Measurements from ENCODE around the gene PTGDR2. TPM values are rescaled to one million over a fixed set of nuclear protein-coding genes. Genes with fewer than 3 reads are reported as not detected.

PTGDR2 gene
- total and polyA plus RNA-seq, 9 of the 15 experiments (the other 6 are each of a cell fraction or from before 2014, with no cell fraction given) = 0.51 to 2.6 (median 1.6) TPM

DNA sequence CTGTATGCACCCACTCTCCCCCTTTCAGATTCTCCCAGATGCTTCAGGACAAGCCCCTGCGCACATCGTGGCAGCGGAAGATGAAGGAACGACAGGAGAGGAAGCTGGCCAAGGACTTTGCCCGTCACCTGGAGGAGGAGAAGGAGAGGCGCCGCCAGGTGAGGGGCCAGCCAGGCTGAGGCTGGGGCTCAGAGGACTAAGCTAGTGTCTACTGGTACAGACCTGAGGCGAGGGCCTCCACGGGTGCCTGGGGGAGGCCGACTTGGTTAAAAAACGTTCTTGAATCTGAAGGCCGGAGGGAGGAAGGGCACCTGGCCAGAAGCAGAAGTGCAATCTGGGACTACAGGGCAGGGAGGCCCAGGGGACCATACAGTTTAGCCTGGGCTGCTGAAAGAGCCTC lies 7.9 kb downstream of the PTGDR2 start:
- peaks cover 44% of the 10 kb centered on the region for H3K79me2 ChIP-seq (ENCODE audit: control insufficient read depth, insufficient read depth, low read length)
- H3K4me1 ChIP-seq (replicated peaks in 1 of 2; ENCODE audit: control insufficient read depth in 2 of 2, insufficient read depth in 2 of 2, low read length in 2 of 2) = peaks cover 16 to 41% of the 10 kb centered on the region in 2 experiments
- ATAC-seq = no peak
- intact Hi-C loops (cut with micrococcal nuclease) = no loop called here
- ChIA-PET CTCF (ENCODE audit: low intra/inter-chr PET ratio) (no interaction called here), POLR2A (interaction anchor here (1.4 kb wide), 1 partner anchor 10 kb away, joined by 4 read pairs; no protein-coding TSS in a partner anchor)
- H3K36me3 ChIP-seq (ENCODE audit: control insufficient read depth, insufficient read depth, low read length) = peaks cover 80% of the 10 kb centered on the region
- no peak overlapping the region for H3K4me3 ChIP-seq
- H2AFZ ChIP-seq (ENCODE audit: low read depth, low read length) = no peak overlapping the region
- FAIRE-seq = no peak
- peak overlapping the region in 1 of 2 experiments; percentile 69; a peak in 2 of 4 replicates for H3K9ac ChIP-seq (ENCODE audit: insufficient read depth in 1 of 2, low read depth in 2 of 2, low read length in 2 of 2)
- peaks cover 3% of the 10 kb centered on the region for H3K9me1 ChIP-seq (ENCODE audit: control insufficient read depth, insufficient read depth, low read length)
- in situ Hi-C loops (cut with MboI) = no loop called here
- 96% methylated on average over 5 of the region's 12 CpGs for WGBS (ENCODE audit: insufficient coverage, low coverage, missing lambda C conversion rate)
- no TSS peak for BruUV-seq (replicated peaks)
- no peak overlapping the region for H3K4me2 ChIP-seq (ENCODE audit: insufficient read depth, low read length)
- peaks cover 3% of the 10 kb centered on the region; the same call in 1 of the 2 replicates for H4K20me1 ChIP-seq (replicated peaks; ENCODE audit: control insufficient read depth, insufficient read depth, low read length)
- H3K27me3 ChIP-seq (ENCODE audit: control insufficient read depth in 2 of 2, insufficient read depth in 2 of 2, low read length in 2 of 2) = no peaks in the 10 kb centered on the region
- TF ChIP-seq, protein P1, sequence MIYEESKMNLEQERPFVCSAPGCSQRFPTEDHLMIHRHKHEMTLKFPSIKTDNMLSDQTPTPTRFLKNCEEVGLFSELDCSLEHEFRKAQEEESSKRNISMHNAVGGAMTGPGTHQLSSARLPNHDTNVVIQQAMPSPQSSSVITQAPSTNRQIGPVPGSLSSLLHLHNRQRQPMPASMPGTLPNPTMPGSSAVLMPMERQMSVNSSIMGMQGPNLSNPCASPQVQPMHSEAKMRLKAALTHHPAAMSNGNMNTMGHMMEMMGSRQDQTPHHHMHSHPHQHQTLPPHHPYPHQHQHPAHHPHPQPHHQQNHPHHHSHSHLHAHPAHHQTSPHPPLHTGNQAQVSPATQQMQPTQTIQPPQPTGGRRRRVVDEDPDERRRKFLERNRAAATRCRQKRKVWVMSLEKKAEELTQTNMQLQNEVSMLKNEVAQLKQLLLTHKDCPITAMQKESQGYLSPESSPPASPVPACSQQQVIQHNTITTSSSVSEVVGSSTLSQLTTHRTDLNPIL (CRISPR knock-in tag; IDR thresholded peaks at IDR 0.05) = no peak
- no peak for TF ChIP-seq MNT (conservative IDR thresholded peaks at IDR 0.05)
- no peak for TF ChIP-seq EHMT2 (IDR thresholded peaks at IDR 0.05)
- TF ChIP-seq CHD4 (IDR thresholded peaks at IDR 0.05; ENCODE audit: insufficient read depth, insufficient replicate concordance, low read depth, low read length, poor library complexity, severe bottlenecking) = no peak
- TF ChIP-seq, protein P2, sequence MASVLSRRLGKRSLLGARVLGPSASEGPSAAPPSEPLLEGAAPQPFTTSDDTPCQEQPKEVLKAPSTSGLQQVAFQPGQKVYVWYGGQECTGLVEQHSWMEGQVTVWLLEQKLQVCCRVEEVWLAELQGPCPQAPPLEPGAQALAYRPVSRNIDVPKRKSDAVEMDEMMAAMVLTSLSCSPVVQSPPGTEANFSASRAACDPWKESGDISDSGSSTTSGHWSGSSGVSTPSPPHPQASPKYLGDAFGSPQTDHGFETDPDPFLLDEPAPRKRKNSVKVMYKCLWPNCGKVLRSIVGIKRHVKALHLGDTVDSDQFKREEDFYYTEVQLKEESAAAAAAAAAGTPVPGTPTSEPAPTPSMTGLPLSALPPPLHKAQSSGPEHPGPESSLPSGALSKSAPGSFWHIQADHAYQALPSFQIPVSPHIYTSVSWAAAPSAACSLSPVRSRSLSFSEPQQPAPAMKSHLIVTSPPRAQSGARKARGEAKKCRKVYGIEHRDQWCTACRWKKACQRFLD (CRISPR knock-in tag; IDR thresholded peaks at IDR 0.05) = no peak
- DNase-seq (ENCODE audit: extremely low read depth in 1 of 4, low spot score in 3 of 4) = no peak
- H3K9me3 ChIP-seq (replicated peaks; ENCODE audit: control insufficient read depth, insufficient read depth, low read depth, low read length) = no peaks in the 10 kb centered on the region
- H3K27ac ChIP-seq (ENCODE audit: extremely low read depth, low read depth, low read length) = no peak overlapping the region

Measured in K562 (cell line).